ENCODE measurements around the gene IGSF9B. TPM values are rescaled to one million over a fixed set of nuclear protein-coding genes. Genes with fewer than 3 reads are reported as not detected.

IGSF9B gene
- total RNA-seq (2021; ENCODE audit: unreplicated experiment) (2.2 TPM), Bru-seq, nascent RNA (percentile 33 among the genes with signal in this experiment), BruChase-seq, experiment 1, labeled RNA remaining after a 2-hour chase (percentile 37 among the genes with signal in this experiment), BruChase-seq, experiment 2, labeled RNA remaining after a 6-hour chase (percentile 36 among the genes with signal in this experiment)
- polyA plus RNA-seq (2012; ENCODE audit: insufficient read length) = 3.4 TPM
- long read RNA-seq, partial matches to known transcripts = 0 of 2 reads
- long read RNA-seq, other reads (novel, unspliced or antisense) = 2 of 2 reads

GRCh38 chr11:133956650-133957633 lies at the start of gene IGSF9B:
Gene IGSF9B, minus strand, starts transcription at chr11:133956968. Its CDS starts 214 bp downstream, at chr11:133956754.
- intact Hi-C loops (cut with micrococcal nuclease; ENCODE audit: unreplicated experiment) (loop anchor here (10.0 kb wide), 1 partner anchor 62 kb away; no protein-coding TSS in a partner anchor), in situ Hi-C loops (cut with HindIII; ENCODE audit: low pct_unique_long_range_greater_than_20kb, low sequenced_read_pairs) (no loop called here)
- ATAC-seq = peak; percentile 98
- H3K27ac ChIP-seq (ENCODE audit: low read length) = peak within 1 kb of the TSS; percentile 75
- CTCF ChIA-PET = interaction anchor here (0.6 kb wide), 1 partner anchor 93 kb away, joined by 3 read pairs; no protein-coding TSS in a partner anchor
- H3K4me1 ChIP-seq (ENCODE audit: control insufficient read depth, insufficient read depth, low read length) = peaks cover 4% of the 10 kb centered on the region; the same call in 1 of the 2 replicates
- H3K27me3 ChIP-seq (ENCODE audit: control insufficient read depth, insufficient read depth, low read length) = peaks cover 11% of the 10 kb centered on the region
- peak within 1 kb of the TSS; percentile 71 to 97 for H3K4me3 ChIP-seq (ENCODE audit: low read depth in 2 of 2, low read length in 2 of 2)
- POLR2A ChIA-PET = no interaction called here
- H3K9me3 ChIP-seq (ENCODE audit: control insufficient read depth, insufficient read depth, low read depth, low read length) = no peaks in the 10 kb centered on the region
- TF ChIP-seq, protein P1, sequence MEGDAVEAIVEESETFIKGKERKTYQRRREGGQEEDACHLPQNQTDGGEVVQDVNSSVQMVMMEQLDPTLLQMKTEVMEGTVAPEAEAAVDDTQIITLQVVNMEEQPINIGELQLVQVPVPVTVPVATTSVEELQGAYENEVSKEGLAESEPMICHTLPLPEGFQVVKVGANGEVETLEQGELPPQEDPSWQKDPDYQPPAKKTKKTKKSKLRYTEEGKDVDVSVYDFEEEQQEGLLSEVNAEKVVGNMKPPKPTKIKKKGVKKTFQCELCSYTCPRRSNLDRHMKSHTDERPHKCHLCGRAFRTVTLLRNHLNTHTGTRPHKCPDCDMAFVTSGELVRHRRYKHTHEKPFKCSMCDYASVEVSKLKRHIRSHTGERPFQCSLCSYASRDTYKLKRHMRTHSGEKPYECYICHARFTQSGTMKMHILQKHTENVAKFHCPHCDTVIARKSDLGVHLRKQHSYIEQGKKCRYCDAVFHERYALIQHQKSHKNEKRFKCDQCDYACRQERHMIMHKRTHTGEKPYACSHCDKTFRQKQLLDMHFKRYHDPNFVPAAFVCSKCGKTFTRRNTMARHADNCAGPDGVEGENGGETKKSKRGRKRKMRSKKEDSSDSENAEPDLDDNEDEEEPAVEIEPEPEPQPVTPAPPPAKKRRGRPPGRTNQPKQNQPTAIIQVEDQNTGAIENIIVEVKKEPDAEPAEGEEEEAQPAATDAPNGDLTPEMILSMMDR (IDR thresholded peaks at IDR 0.05) = no peak
- TF ChIP-seq, protein P2, sequence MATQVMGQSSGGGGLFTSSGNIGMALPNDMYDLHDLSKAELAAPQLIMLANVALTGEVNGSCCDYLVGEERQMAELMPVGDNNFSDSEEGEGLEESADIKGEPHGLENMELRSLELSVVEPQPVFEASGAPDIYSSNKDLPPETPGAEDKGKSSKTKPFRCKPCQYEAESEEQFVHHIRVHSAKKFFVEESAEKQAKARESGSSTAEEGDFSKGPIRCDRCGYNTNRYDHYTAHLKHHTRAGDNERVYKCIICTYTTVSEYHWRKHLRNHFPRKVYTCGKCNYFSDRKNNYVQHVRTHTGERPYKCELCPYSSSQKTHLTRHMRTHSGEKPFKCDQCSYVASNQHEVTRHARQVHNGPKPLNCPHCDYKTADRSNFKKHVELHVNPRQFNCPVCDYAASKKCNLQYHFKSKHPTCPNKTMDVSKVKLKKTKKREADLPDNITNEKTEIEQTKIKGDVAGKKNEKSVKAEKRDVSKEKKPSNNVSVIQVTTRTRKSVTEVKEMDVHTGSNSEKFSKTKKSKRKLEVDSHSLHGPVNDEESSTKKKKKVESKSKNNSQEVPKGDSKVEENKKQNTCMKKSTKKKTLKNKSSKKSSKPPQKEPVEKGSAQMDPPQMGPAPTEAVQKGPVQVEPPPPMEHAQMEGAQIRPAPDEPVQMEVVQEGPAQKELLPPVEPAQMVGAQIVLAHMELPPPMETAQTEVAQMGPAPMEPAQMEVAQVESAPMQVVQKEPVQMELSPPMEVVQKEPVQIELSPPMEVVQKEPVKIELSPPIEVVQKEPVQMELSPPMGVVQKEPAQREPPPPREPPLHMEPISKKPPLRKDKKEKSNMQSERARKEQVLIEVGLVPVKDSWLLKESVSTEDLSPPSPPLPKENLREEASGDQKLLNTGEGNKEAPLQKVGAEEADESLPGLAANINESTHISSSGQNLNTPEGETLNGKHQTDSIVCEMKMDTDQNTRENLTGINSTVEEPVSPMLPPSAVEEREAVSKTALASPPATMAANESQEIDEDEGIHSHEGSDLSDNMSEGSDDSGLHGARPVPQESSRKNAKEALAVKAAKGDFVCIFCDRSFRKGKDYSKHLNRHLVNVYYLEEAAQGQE (IDR thresholded peaks at IDR 0.05; ENCODE audit: insufficient read depth in 1 of 2, low read depth in 2 of 2, low read length in 1 of 2) = no peak
- TF ChIP-seq TCF7L2 (IDR thresholded peaks at IDR 0.05; ENCODE audit: low read depth, low read length) (no peak), SIN3A (IDR thresholded peaks at IDR 0.05; ENCODE audit: borderline replicate concordance, insufficient read depth, low read depth, low read length) (0 out of 2 replicates have a peak, but pooled peaks have one; percentile 36), POLR2AphosphoS5 (IDR thresholded peaks at IDR 0.05; ENCODE audit: low read depth, low read length) (no peak)
- H3K36me3 ChIP-seq (ENCODE audit: control insufficient read depth, insufficient read depth, low read length) = no peaks in the 10 kb centered on the region; the same call in 1 of the 2 replicates
- peak; percentile 17 for DNase-seq (ENCODE audit: low read depth, low spot score)
- no TSS peak for BruUV-seq (replicated peaks)

DNA sequence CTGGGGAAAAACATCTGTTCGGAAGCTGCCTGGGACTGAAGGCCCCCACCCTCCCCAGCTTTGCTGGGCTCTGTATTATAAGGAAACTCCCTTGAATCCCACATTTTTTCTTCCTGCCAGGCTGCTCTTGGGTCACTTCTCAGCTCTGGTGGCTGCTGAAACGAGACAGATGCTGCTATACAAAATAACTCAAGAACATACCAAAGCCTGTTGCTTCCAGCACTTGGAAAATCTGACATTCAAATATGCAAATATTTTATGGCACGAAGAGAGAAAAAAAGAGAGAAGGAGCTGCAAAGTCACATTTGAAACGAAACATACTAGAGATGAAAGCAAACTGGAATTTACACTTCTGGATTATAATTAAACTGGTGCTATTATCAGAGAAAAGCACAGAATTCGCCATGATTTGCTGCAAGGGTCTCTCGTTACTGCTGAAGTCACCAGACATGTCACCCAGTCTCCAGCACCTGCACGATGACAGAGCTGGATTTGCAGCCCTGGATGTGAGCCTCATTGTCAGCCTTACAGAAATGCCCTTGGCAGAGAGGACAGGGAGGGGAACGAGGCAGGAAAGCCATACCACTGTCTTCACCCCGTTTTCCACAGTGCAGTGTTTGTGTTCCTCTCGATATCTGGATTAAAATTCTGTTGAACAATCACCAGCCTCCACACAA lies 47.9 kb upstream of the IGSF9B start:
- H3K27ac ChIP-seq (ENCODE audit: low read length) = no peak overlapping the region
- no peak for ATAC-seq
- ChIA-PET POLR2A (no interaction called here), CTCF (interaction anchor here (0.7 kb wide), 1 partner anchor 89 kb away, joined by 6 read pairs; no protein-coding TSS in a partner anchor)
- TF ChIP-seq, protein P1 (IDR thresholded peaks at IDR 0.05) = no peak
- TF ChIP-seq SIN3A (IDR thresholded peaks at IDR 0.05; ENCODE audit: borderline replicate concordance, insufficient read depth, low read depth, low read length) (no peak), POLR2AphosphoS5 (IDR thresholded peaks at IDR 0.05; ENCODE audit: low read depth, low read length) (no peak), TCF7L2 (IDR thresholded peaks at IDR 0.05; ENCODE audit: low read depth, low read length) (no peak)
- TF ChIP-seq, protein P2 (IDR thresholded peaks at IDR 0.05; ENCODE audit: insufficient read depth in 1 of 2, low read depth in 2 of 2, low read length in 1 of 2) = no peak
- no peak overlapping the region for H3K4me3 ChIP-seq (ENCODE audit: low read depth in 2 of 2, low read length in 2 of 2)
- in situ Hi-C loops (cut with HindIII; ENCODE audit: low pct_unique_long_range_greater_than_20kb, low sequenced_read_pairs) (no loop called here), intact Hi-C loops (cut with micrococcal nuclease; ENCODE audit: unreplicated experiment) (no loop called here)
- DNase-seq (ENCODE audit: low read depth, low spot score) = no peak
- no TSS peak for BruUV-seq (replicated peaks)
- no peaks in the 10 kb centered on the region for H3K9me3 ChIP-seq (ENCODE audit: control insufficient read depth, insufficient read depth, low read depth, low read length)
- H3K4me1 ChIP-seq (ENCODE audit: control insufficient read depth, insufficient read depth, low read length) = no peaks in the 10 kb centered on the region
- no peaks in the 10 kb centered on the region for H3K36me3 ChIP-seq (ENCODE audit: control insufficient read depth, insufficient read depth, low read length)
- H3K27me3 ChIP-seq (ENCODE audit: control insufficient read depth, insufficient read depth, low read length) = peaks cover 6% of the 10 kb centered on the region

All from Panc1 (cell line).